NCI-H1105 treated with DMSO at 0.1 percent for 48 hours (cell line): ENCODE measurements around the gene ENTPD7.
"Not testable (repeated sequence)": the region's sequence is repeated elsewhere in the genome, so short reads cannot be mapped to it uniquely, and the experiment has no call there.

ENCODE experiments used
- DNase-seq: peaks from one replicate; lab custom pipeline; 2025; lab: John Stamatoyannopoulos, UW

Gene ENTPD7

GRCh38 chr10:99689461-99689860, 30.2 kb downstream of the ENTPD7 start:
- no peak for DNase-seq

DNA sequence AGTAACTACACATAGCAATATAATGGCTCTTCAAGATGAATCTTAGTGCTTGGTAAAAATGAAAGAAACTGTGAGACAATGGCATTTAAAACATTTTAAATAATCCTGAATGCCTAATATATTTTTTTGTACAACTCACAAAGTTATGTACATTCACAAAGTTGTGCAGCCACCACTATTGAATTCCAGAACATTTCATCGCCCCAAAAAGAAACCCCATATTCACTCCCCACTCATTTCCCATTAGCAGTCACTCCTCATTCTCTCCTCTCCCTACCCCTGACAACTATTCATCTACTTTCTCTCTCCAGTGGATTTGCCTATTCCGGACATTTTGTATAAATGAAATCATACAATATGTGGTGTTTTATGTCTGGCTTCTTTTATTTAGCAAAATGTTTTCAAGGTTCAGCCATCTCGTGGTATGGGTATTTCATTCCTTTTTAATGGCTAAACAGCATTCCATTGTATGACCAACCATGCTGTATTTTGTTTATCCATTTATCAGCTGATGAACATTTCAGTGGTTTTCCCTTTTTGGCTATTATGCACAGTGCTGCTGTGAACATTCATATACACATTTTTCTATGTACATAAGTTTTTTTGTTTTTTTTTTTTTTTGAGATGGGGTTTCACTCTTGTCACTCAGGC, 34.7 kb downstream of the ENTPD7 start:
- no peak for DNase-seq

- no peak for DNase-seq
Measured at GRCh38 chr10:99695761-99696160, 36.5 kb downstream of the ENTPD7 start.

- DNase-seq = no peak
Measured at GRCh38 chr10:99698504-99699080, 39.3 kb downstream of the ENTPD7 start.

GRCh38 chr10:99700649-99701048, 41.3 kb downstream of the ENTPD7 start:
- no peak for DNase-seq

- no peak for DNase-seq
Measured at GRCh38 chr10:99708428-99709012, 49.2 kb downstream of the ENTPD7 start.

DNA sequence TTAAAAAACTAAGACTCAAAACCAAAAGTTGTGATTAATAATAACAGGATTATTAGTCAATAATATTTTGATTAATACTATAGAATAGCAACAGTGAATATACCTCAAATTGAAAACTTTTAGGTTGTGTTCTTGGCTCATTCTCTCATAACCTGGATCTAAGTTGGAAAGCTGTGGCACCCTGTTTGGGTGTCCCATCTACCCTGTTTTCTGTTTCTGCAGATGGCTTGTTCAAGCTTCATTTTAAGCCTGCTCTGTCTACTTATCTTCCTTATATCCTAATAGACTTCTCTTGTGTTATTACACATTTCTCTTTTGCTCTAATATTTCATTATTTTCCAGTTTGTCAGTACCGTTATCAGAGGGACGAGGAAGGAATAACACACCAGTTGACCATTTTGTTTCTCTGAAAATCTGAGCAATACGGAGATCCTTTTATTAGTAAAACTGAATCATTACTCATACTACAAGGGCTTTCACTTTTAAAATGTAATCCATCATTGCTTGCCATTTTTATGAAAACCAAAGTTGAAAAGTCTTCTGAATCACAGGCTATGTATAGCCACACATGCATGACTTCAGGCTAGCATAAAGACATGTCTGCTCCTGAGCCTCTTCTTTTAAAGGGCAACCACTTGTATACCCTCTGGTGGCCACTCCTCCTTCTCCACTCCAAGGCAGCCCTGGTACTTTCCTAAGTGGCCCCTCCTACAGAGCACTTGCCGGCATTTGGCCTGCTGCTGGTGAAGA, 50.3 kb downstream of the ENTPD7 start:
- DNase-seq = no peak

GRCh38 chr10:99711129-99711719, 51.9 kb downstream of the ENTPD7 start:
- no peak for DNase-seq

DNA sequence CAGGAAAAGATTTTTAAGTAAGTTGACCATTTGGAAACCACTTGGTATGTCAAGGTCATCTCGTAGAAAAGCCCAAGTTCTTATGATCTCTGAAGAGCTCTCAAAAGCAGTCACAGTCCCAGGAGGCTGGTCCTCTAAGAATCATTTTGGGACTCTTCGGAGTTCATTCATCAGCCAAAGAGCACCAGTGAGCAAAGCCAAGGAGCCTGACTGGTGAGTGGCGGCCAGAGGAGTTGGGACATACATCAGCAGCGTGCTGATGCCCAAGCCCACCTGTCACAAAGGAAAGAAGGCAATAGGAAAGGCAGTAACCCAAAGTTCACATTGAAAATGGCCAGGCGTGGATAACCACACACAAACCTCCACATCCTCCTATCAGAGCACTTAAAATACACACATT, 55.1 kb downstream of the ENTPD7 start:
- no peak for DNase-seq

DNA sequence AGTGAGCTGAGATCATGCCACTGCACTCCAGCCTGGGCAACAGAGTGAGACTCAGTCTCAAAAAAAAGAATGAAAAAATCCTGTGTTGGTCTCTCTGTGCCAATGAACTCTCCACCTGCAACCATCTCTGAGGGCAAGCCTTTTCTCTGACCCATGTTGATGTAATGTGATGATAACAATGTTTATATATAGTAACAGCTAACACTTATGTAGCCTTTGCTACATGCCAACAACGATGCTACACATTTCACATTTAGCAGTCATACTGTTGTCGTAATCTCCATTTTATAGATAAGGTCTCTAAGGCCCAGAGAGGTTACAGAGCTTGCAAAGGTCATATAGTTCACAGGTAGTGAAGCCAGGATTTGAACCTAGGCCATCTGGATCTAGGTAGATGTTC, 61.1 kb downstream of the ENTPD7 start:
- no peak for DNase-seq

- DNase-seq = no peak
Measured at GRCh38 chr10:99730026-99730425, 70.7 kb downstream of the ENTPD7 start.

- DNase-seq = no peak
Measured at GRCh38 chr10:99731306-99732032, 72.2 kb downstream of the ENTPD7 start.

- DNase-seq = peak; percentile 84
Measured at GRCh38 chr10:99732033-99732842, 72.9 kb downstream of the ENTPD7 start, which contains the start of the genes COX15 and CUTC. COX15 (minus strand) TSS chr10:99732127; CDS start chr10:99732049, 78 bp downstream. CUTC (plus strand) TSS chr10:99732234; CDS start chr10:99732349, 115 bp downstream.

GRCh38 chr10:99733366-99733765, 74.1 kb downstream of the ENTPD7 start:
- DNase-seq = no peak

DNA sequence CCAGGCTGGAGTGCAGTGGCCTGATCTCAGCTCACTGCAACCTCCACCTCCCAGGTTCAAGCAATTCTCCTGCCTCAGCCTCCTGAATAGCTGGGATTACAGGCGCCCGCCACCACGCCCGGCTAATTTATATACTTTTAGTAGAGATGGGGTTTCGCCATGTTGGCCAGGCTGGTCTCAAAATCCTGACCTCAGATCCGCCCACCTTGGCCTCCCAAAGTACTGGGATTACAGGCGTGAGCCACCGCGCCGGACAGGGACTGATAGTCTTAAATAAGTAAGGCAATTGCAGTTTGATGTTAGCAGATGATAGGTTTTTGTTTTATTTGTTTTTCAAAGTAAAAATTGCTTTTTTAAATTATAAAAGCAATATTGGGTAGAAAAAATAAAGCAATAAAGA, 74.8 kb downstream of the ENTPD7 start:
- not testable (repeated sequence) for DNase-seq

- DNase-seq = no peak
Measured at GRCh38 chr10:99740260-99740659, 81.0 kb downstream of the ENTPD7 start.

GRCh38 chr10:99740933-99741559, 81.7 kb downstream of the ENTPD7 start:
- no peak for DNase-seq

DNA sequence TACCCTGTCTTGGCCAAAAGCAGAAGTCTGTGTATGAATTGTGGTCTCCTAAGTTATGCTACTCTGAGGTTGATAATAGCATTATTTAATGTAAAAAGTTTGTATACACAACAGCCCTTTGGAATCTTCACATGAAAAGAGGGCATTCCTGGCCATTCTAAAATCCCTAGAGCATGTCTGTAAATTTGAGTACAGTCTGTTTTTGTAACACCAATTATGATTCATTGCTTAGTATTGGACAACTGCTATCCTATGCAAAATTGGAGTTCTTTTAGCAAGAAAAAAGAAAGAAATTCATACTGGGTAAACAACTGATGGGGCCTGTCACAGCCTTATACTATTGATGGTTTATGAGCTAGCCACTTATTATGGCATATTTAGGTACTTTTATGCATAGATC, 82.9 kb downstream of the ENTPD7 start:
- no peak for DNase-seq

DNA sequence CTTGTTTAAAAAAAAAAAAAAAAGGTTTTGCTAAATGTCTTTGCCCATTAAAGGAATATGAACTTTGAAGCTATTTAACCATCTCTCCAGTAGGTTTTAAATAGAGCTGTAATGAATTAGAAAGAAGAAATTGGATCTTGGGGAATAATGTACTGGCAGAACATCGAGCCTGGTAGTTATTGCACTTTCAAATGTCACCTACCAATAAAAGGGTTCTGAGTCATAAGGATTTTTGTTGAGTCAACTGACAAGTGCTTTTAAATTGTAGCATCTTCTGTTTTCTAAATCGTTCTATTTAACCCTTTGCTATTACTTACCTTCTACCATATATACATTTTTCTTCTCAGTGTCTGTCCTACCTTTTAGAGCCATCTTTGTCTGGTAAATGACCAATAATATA, 83.4 kb downstream of the ENTPD7 start:
- DNase-seq = no peak

- no peak for DNase-seq
Measured at GRCh38 chr10:99743841-99744240, 84.5 kb downstream of the ENTPD7 start.
